HEK293 (cell line): ENCODE data around the gene CACNA1F.

Source experiments
- EGR2 ChIP-seq: fragments of 450-650 bp; formaldehyde crosslinking; IDR thresholded peaks from 2 replicates; pipeline ENCODE4 v1.5.1; 2016; ENCODE audit warnings: low read depth, missing biosample characterization, missing genetic modification characterization
- IKZF3 ChIP-seq: fragments of 450-650 bp; IDR thresholded peaks from 2 replicates; pipeline ENCODE4 v1.5.0; 2018; ENCODE audit warnings: missing biosample characterization, mild to moderate bottlenecking, missing genetic modification characterization, moderate library complexity
- OVOL3 ChIP-seq: fragments of 450-650 bp; formaldehyde crosslinking; IDR thresholded peaks from 2 replicates; pipeline ENCODE4 v1.5.1; 2016; ENCODE audit warnings: missing biosample characterization, missing genetic modification characterization
- SP3 ChIP-seq: fragments of 450-650 bp; formaldehyde crosslinking; IDR thresholded peaks from 2 replicates; pipeline ENCODE4 v1.5.1; 2016; ENCODE audit warnings: missing biosample characterization, missing genetic modification characterization
- ZIC2 ChIP-seq: fragments of 450-650 bp; formaldehyde crosslinking; IDR thresholded peaks from 2 replicates; pipeline ENCODE4 v1.5.1; 2016; ENCODE audit warnings: missing biosample characterization, missing genetic modification characterization
- ZNF121 ChIP-seq: fragments of 450-650 bp; formaldehyde crosslinking; IDR thresholded peaks from 2 replicates; pipeline ENCODE4 v1.5.1; 2016; ENCODE audit warnings: missing biosample characterization, missing genetic modification characterization
- ZNF138 ChIP-seq: fragments of 450-650 bp; formaldehyde crosslinking; IDR thresholded peaks from 2 replicates; pipeline ENCODE4 v1.5.1; 2016; ENCODE audit warnings: missing biosample characterization, missing genetic modification characterization, borderline replicate concordance
- ZNF146 ChIP-seq: fragments of 450-650 bp; formaldehyde crosslinking; IDR thresholded peaks from 2 replicates; pipeline ENCODE4 v1.5.1; 2016; ENCODE audit warnings: missing biosample characterization, missing genetic modification characterization
- ZNF169 ChIP-seq: fragments of 450-650 bp; formaldehyde crosslinking; IDR thresholded peaks from 2 replicates; pipeline ENCODE4 v1.5.1; 2016; ENCODE audit warnings: missing biosample characterization, missing genetic modification characterization
- ZNF302 ChIP-seq: fragments of 450-650 bp; formaldehyde crosslinking; IDR thresholded peaks from 2 replicates; pipeline ENCODE4 v1.5.1; 2016; ENCODE audit warnings: missing biosample characterization, missing genetic modification characterization, low read depth
- ZNF311 ChIP-seq: fragments of 450-650 bp; formaldehyde crosslinking; IDR thresholded peaks from 2 replicates; pipeline ENCODE4 v1.5.1; 2017; ENCODE audit warnings: missing biosample characterization, missing genetic modification characterization, borderline replicate concordance
- ZNF48 ChIP-seq: fragments of 450-650 bp; formaldehyde crosslinking; IDR thresholded peaks from 2 replicates; pipeline ENCODE4 v1.5.1; 2016; ENCODE audit warnings: missing biosample characterization, missing genetic modification characterization
- ZNF664 ChIP-seq: fragments of 450-650 bp; formaldehyde crosslinking; IDR thresholded peaks from 2 replicates; pipeline ENCODE4 v1.5.1; 2016; ENCODE audit warnings: missing biosample characterization, missing genetic modification characterization
- ZNF707 ChIP-seq: fragments of 450-650 bp; formaldehyde crosslinking; IDR thresholded peaks from 2 replicates; pipeline ENCODE4 v1.5.1; 2016; ENCODE audit warnings: missing biosample characterization, missing genetic modification characterization
- ZNF768 ChIP-seq: fragments of 450-650 bp; formaldehyde crosslinking; IDR thresholded peaks from 2 replicates; pipeline ENCODE4 v1.5.1; 2018; ENCODE audit warnings: missing biosample characterization, mild to moderate bottlenecking, missing genetic modification characterization
- ZNF843 ChIP-seq: fragments of 450-650 bp; formaldehyde crosslinking; IDR thresholded peaks from 2 replicates; pipeline ENCODE4 v1.5.1; 2016; ENCODE audit warnings: missing biosample characterization, missing genetic modification characterization
- TF ChIP-seq, protein P1 (sequence below): fragments of 450-650 bp; formaldehyde crosslinking; IDR thresholded peaks from 2 replicates; pipeline ENCODE4 v1.5.1; 2016; ENCODE audit warnings: missing biosample characterization, missing genetic modification characterization
- TF ChIP-seq, protein P2 (sequence below): fragments of 450-650 bp; formaldehyde crosslinking; conservative IDR thresholded peaks from 2 replicates; pipeline ENCODE4 v1.5.1; 2016; ENCODE audit warnings: low read depth, missing biosample characterization, missing genetic modification characterization
- TF ChIP-seq, protein P3 (sequence below): fragments of 450-650 bp; formaldehyde crosslinking; optimal IDR thresholded peaks from 2 replicates; pipeline ENCODE3; 2016; ENCODE audit warnings: missing biosample characterization, mild to moderate bottlenecking, missing genetic modification characterization
- TF ChIP-seq, protein P4 (sequence below): fragments of 450-650 bp; formaldehyde crosslinking; IDR thresholded peaks from 2 replicates; pipeline ENCODE4 v1.5.1; 2016; ENCODE audit warnings: missing biosample characterization, missing genetic modification characterization
- TF ChIP-seq, protein P5 (sequence below): fragments of 450-650 bp; formaldehyde crosslinking; IDR thresholded peaks from 2 replicates; pipeline ENCODE4; 2016; ENCODE audit warnings: missing biosample characterization, missing genetic modification characterization
- TF ChIP-seq, protein P6 (sequence below): fragments of 450-650 bp; formaldehyde crosslinking; IDR thresholded peaks from 2 replicates; pipeline ENCODE4 v1.5.1; 2016; ENCODE audit warnings: missing biosample characterization, missing genetic modification characterization
- TF ChIP-seq, protein P7 (sequence below): fragments of 450-650 bp; formaldehyde crosslinking; IDR thresholded peaks from 2 replicates; pipeline ENCODE4 v1.5.1; 2016; ENCODE audit warnings: missing biosample characterization, missing genetic modification characterization
- TF ChIP-seq, protein P8 (sequence below): fragments of 450-650 bp; formaldehyde crosslinking; IDR thresholded peaks from 2 replicates; pipeline ENCODE4 v1.5.1; 2017; ENCODE audit warnings: missing biosample characterization, missing genetic modification characterization

CACNA1F gene

DNA sequence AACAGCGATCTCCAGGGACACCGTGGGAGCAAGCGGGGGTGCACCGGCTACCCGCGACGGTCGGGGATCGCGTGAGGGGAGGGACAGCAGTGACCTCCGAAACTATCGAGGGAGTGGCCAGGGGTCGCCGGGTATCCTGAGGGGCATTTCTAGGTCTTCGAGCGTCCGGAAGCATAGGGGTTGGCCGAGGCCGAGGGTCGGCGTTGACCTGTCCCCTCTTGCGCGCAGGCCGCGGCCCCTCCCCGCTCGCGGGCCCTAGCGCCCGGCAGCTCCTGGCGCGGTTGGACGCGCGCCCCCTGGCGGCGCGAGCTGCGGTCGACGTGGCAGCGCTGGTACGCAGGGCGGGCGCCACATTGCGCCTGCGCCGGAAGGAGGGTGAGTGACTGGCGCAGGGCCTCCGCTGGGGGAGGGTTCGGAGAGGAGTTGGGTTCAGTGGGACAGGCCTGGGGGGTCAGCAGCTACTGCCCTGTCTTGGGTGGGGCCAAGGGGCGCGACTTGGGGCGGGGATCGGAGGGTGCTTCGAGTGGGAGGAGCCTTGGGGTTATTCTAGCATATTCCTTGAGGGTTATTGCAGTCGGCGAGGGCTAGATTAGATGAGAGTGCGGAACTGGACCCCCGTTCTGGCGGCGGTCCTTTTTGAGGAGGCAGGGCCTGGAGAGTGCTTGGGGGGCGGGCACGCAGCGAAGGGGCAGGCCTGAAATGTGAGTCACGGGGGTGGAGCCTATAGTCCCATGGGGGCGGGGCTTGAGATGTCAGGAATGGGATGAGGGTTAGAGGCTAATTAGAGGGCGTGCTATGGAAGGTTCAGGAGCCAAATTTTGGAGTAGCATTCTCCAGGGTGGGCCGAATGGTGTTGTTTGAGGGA, 69.4 kb downstream of the CACNA1F start (continued):
- TF ChIP-seq, protein P1, sequence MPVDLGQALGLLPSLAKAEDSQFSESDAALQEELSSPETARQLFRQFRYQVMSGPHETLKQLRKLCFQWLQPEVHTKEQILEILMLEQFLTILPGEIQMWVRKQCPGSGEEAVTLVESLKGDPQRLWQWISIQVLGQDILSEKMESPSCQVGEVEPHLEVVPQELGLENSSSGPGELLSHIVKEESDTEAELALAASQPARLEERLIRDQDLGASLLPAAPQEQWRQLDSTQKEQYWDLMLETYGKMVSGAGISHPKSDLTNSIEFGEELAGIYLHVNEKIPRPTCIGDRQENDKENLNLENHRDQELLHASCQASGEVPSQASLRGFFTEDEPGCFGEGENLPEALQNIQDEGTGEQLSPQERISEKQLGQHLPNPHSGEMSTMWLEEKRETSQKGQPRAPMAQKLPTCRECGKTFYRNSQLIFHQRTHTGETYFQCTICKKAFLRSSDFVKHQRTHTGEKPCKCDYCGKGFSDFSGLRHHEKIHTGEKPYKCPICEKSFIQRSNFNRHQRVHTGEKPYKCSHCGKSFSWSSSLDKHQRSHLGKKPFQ (tag by site-specific recombination) = no peak
- TF ChIP-seq, protein P2, sequence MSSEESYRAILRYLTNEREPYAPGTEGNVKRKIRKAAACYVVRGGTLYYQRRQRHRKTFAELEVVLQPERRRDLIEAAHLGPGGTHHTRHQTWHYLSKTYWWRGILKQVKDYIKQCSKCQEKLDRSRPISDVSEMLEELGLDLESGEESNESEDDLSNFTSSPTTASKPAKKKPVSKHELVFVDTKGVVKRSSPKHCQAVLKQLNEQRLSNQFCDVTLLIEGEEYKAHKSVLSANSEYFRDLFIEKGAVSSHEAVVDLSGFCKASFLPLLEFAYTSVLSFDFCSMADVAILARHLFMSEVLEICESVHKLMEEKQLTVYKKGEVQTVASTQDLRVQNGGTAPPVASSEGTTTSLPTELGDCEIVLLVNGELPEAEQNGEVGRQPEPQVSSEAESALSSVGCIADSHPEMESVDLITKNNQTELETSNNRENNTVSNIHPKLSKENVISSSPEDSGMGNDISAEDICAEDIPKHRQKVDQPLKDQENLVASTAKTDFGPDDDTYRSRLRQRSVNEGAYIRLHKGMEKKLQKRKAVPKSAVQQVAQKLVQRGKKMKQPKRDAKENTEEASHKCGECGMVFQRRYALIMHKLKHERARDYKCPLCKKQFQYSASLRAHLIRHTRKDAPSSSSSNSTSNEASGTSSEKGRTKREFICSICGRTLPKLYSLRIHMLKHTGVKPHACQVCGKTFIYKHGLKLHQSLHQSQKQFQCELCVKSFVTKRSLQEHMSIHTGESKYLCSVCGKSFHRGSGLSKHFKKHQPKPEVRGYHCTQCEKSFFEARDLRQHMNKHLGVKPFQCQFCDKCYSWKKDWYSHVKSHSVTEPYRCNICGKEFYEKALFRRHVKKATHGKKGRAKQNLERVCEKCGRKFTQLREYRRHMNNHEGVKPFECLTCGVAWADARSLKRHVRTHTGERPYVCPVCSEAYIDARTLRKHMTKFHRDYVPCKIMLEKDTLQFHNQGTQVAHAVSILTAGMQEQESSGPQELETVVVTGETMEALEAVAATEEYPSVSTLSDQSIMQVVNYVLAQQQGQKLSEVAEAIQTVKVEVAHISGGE (tag by site-specific recombination) = no peak
- TF ChIP-seq ZNF302 (tag by site-specific recombination) = no peak
- no peak for TF ChIP-seq ZNF169 (tag by site-specific recombination)
- no peak for TF ChIP-seq ZNF664 (tag by site-specific recombination)
- no peak for TF ChIP-seq EGR2 (tag by site-specific recombination)
- TF ChIP-seq OVOL3 (tag by site-specific recombination) = no peak
- peak; percentile 38; the same call in 1 of the 2 replicates for TF ChIP-seq ZNF121 (tag by site-specific recombination)
- no peak for TF ChIP-seq ZNF707 (tag by site-specific recombination)
- TF ChIP-seq, protein P3, sequence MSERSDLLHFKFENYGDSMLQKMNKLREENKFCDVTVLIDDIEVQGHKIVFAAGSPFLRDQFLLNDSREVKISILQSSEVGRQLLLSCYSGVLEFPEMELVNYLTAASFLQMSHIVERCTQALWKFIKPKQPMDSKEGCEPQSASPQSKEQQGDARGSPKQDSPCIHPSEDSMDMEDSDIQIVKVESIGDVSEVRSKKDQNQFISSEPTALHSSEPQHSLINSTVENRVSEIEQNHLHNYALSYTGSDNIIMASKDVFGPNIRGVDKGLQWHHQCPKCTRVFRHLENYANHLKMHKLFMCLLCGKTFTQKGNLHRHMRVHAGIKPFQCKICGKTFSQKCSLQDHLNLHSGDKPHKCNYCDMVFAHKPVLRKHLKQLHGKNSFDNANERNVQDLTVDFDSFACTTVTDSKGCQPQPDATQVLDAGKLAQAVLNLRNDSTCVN = peak; percentile 55
- TF ChIP-seq, protein P4, sequence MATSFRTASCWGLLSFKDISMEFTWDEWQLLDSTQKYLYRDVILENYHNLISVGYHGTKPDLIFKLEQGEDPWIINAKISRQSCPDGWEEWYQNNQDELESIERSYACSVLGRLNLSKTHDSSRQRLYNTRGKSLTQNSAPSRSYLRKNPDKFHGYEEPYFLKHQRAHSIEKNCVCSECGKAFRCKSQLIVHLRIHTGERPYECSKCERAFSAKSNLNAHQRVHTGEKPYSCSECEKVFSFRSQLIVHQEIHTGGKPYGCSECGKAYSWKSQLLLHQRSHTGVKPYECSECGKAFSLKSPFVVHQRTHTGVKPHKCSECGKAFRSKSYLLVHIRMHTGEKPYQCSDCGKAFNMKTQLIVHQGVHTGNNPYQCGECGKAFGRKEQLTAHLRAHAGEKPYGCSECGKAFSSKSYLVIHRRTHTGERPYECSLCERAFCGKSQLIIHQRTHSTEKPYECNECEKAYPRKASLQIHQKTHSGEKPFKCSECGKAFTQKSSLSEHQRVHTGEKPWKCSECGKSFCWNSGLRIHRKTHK (tag by site-specific recombination) = no peak
- TF ChIP-seq ZNF768 (tag by site-specific recombination) = no peak
- TF ChIP-seq SP3 (tag by site-specific recombination) = peak; percentile 97
- TF ChIP-seq ZNF311 (tag by site-specific recombination) = no peak
- no peak for TF ChIP-seq ZNF48 (tag by site-specific recombination)
- no peak for TF ChIP-seq ZNF146 (tag by site-specific recombination)
- TF ChIP-seq, protein P5, sequence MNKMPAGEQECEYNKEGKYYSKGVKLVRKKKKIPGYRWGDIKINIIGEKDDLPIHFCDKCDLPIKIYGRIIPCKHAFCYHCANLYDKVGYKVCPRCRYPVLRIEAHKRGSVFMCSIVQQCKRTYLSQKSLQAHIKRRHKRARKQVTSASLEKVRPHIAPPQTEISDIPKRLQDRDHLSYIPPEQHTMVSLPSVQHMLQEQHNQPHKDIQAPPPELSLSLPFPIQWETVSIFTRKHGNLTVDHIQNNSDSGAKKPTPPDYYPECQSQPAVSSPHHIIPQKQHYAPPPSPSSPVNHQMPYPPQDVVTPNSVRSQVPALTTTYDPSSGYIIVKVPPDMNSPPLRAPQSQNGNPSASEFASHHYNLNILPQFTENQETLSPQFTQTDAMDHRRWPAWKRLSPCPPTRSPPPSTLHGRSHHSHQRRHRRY = no peak
- TF ChIP-seq, protein P6, sequence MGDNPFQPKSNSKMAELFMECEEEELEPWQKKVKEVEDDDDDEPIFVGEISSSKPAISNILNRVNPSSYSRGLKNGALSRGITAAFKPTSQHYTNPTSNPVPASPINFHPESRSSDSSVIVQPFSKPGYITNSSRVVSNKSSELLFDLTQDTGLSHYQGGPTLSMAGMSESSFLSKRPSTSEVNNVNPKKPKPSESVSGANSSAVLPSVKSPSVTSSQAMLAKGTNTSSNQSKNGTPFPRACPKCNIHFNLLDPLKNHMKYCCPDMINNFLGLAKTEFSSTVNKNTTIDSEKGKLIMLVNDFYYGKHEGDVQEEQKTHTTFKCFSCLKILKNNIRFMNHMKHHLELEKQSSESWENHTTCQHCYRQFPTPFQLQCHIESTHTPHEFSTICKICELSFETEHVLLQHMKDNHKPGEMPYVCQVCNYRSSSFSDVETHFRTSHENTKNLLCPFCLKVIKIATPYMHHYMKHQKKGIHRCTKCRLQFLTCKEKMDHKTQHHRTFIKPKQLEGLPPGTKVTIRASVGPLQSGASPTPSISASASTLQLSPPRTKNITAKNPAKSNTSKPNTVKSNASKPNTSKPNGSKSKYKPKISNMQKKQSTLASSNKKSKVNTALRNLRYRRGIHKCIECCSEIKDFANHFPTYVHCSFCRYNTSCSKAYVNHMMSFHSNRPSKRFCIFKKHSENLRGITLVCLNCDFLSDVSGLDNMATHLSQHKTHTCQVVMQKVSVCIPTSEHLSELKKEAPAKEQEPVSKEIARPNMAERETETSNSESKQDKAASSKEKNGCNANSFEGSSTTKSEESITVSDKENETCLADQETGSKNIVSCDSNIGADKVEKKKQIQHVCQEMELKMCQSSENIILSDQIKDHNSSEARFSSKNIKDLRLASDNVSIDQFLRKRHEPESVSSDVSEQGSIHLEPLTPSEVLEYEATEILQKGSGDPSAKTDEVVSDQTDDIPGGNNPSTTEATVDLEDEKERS = no peak
- no peak for TF ChIP-seq ZNF138 (tag by site-specific recombination)
- TF ChIP-seq, protein P7, sequence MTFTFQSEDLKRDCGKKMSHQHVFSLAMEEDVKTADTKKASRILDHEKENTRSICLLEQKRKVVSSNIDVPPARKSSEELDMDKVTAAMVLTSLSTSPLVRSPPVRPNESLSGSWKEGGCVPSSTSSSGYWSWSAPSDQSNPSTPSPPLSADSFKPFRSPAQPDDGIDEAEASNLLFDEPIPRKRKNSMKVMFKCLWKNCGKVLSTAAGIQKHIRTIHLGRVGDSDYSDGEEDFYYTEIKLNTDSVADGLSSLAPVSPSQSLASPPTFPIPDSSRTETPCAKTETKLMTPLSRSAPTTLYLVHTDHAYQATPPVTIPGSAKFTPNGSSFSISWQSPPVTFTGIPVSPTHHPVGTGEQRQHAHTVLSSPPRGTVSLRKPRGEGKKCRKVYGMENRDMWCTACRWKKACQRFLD (tag by site-specific recombination) = no peak
- TF ChIP-seq, protein P8, sequence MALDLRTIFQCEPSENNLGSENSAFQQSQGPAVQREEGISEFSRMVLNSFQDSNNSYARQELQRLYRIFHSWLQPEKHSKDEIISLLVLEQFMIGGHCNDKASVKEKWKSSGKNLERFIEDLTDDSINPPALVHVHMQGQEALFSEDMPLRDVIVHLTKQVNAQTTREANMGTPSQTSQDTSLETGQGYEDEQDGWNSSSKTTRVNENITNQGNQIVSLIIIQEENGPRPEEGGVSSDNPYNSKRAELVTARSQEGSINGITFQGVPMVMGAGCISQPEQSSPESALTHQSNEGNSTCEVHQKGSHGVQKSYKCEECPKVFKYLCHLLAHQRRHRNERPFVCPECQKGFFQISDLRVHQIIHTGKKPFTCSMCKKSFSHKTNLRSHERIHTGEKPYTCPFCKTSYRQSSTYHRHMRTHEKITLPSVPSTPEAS = no peak
- TF ChIP-seq ZNF843 (tag by site-specific recombination) = no peak
- peak; percentile 91 for TF ChIP-seq IKZF3
- TF ChIP-seq ZIC2 (tag by site-specific recombination) = no peak
